RPMI7951 (cell line): Measurements from ENCODE around the gene SERPINA9. TPM values are rescaled to one million over a fixed set of nuclear protein-coding genes. Genes with fewer than 3 reads are reported as not detected.
A peak's percentile ranks its signal among the peaks of the same experiment; 100 is the strongest.
"Not testable (repeated sequence)": the region's sequence is repeated elsewhere in the genome, so short reads cannot be mapped to it uniquely, and the experiment has no call there.

Experiments used
- DNase-seq: peaks from one replicate; pipeline ENCODE4 v3.0.0-alpha.2; 2012; ENCODE audit warnings: low read depth
- total RNA-seq: library from RNA; depleted of rRNA; stranded (reverse); fragments of >200 nt; shearing (Covaris generic); gene quantifications from 2 replicates; pipeline ENCODE4 v1.2.3, GENCODE V29; 2014; rRNA removed

SERPINA9 gene
- total RNA-seq, 1 experiment from 2014 or later = not detected

DNA sequence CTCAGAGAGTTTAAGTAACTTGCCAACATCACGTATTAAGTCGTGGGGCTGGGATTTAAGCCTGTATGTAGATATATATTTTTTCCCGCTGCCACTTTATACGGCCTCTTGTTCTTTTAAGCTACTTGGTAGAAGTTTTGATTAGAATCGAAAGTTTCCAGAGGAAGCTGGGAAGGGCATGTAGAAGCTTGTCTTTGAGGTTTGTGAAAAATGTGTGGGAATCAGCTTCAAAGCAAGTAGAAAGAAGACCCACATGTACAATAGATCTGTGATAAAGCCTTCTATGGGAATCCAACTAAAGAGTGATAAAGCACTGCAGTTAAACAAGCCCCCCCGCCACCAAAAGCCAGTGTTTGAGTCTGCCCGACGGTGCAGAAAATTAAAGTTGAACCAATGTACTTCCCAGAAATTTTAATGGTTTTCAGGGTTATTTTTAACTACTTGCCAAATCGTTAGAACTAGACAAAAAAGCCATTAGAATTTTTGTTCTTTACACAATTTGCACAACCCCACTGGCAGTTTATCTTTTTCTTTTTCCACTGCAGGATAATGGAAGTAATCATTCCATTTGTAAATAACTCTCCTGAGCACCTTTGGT lies 48.9 kb downstream of the SERPINA9 start:
- DNase-seq = no peak

DNA sequence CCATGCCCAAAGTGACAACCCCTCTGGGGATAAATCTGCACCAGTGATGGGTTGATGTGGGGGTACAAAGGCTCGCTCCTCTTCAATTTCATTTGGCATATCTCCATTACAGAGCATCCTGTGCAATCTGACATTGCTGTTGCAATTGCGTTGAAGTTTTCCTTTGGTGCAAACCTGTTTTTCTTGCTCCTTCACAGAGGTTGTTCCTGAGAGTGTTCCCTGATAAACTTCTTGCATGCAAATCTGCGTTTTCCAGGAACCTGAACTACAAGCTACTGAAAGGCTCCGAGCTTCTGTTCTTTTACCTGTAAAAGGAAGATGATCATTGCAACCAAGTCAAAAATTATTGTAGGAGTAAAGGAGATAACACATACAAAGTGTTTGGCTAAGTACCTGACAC lies 49.5 kb downstream of the SERPINA9 start:
- no peak for DNase-seq

DNA sequence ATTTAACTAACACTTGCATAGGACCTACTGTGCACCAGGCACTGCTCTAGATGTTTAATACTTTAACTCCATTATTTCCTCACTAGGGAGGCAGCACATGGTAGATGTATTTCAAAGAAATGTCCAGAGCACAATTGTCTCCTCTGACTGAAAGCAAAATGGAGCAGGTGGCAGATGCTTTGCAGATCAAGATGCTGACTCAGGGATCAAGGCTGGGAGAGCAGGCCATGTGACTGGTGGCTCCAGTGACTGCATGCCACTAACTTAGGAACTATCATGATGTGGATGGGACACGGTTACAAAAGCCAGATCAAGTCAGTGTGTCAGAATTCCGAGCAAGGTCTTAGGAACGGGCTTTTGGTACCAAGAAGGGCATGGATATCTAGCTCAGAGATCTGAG lies 51.6 kb downstream of the SERPINA9 start:
- DNase-seq = no peak

DNA sequence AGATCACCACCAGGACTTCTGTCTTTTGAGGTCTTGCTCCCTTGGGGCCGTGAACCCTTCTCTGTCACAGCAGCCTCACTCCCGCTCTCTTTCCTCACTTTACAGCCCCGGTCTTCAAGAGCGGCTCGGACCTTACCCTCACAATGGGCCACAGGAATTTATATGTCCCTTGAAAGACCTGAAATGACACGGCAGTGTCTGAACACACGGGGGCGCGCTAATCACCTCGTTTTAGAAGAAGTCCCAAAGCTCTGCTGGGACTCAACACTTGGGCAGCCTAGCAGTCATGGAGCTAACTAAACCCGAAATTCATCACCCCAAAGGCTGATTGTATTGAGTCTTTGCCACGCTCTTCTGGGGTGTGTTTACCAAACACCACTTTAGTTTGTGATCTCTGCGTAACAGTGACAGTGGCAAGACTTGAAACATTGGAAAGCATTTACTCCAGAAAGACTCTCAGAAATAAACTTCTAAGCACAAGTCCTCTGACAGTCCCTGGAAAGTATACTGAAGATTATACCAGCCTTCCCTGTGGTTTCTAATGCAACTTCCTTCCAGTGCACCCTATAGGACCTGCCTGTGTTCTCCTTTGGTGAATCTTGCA lies 52.4 kb downstream of the SERPINA9 start:
- DNase-seq = peak; percentile 64

DNA sequence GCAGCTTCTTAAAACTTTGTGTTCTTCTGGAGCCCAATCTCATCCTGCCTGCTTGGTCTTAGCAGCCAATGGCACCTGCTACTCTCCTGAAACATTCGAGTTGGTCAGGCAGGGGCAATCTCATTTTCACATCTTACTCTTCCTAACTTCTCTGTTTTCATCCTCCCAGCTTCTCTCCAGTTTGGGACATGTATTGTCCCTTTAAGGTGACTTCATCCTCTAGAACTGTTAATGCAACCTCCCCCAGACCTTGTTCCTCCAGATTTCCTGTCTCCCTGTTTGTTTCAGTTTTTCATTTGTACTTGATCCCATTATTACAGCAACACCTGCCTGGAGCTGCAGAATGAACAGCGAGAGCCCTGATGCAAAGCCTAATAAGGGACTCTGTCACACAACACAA lies 54.7 kb downstream of the SERPINA9 start:
- no peak for DNase-seq

DNA sequence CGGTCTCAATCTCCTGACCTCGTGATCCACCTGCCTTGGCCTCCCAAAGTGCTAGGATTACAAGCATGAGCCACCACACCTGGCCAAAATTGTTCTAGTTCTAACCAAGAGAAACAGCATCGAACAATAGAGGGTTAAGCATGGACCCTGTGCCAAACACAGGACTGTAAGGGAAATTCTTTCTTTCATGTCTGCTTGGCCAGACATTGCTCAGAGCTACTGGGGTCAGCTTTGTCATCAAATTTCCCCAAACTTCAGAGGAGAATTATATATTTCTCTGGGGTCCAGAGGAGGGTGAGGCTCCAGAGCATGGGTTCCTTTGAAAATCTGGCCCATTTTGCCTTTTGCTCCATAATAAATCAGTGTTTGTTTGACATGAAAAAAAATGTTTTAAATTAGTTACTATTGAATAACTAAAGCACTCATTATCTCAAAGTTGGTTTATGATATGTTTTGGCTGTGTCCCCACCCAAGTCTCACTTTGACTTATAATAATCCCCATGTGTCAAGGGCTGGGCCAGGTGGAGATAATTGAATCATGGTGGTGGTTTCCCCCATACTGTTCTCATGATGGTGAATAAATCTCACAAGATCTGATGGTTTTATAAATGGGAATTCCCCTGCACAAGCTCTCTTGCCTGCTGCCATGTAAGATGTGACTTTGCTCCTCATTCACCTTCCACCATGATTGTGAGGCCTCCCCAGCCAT lies 58.3 kb downstream of the SERPINA9 start:
- DNase-seq = not testable (repeated sequence)

Other genes with a start within 250 kb of the SERPINA9 start
- gene SERPINA10, start 182.9 kb downstream of the SERPINA9 start, total RNA-seq = not detected in 2 replicates
- 1.4 and 2.1 TPM in 2 replicates for gene SERPINA6, start 152.9 kb downstream of the SERPINA9 start, total RNA-seq
- gene SERPINA2, start 109.5 kb downstream of the SERPINA9 start, total RNA-seq = not detected in 2 replicates
- gene SERPINA1, start 87.6 kb downstream of the SERPINA9 start, total RNA-seq = 0.12 and 0.78 TPM in 2 replicates
- gene SERPINA11, start 23.4 kb downstream of the SERPINA9 start, total RNA-seq = not detected in 2 replicates
- gene SERPINA12, start 33.3 kb upstream of the SERPINA9 start, total RNA-seq = not detected in 2 replicates
- gene SERPINA4, start 85.2 kb upstream of the SERPINA9 start, total RNA-seq = not detected in 2 replicates
- 0.49 and 2.9 TPM in 2 replicates for gene SERPINA5, start 105.2 kb upstream of the SERPINA9 start, total RNA-seq
- gene SERPINA3, start 136.2 kb upstream of the SERPINA9 start, total RNA-seq = 0.96 and 1.5 TPM in 2 replicates